NCI-H1694 (cell line): ENCODE measurements around the gene STXBP6.
"Not testable (repeated sequence)": the region's sequence is repeated elsewhere in the genome, so short reads cannot be mapped to it uniquely, and the experiment has no call there.

ENCODE experiments used
- DNase-seq: peaks from one replicate; lab custom pipeline; 2025; lab: John Stamatoyannopoulos, UW

Gene STXBP6

DNA sequence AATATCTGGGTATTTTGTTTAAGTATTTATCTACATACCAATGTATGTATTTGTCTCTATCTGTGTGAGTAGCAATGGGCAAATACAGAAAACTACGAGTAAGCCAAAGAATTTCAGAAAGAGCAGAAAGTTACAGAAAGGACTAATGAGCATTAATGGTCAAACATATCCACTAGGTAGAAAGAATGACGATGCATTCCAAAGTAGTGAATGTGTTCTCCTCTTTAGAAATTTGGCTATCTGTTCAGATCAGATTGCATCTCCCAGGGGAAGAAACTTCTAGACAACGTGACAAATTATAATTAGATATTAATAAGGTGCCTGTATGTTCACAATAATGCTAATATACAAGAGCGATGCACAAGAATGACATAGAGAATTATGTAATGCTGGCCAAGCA lies 221.5 kb downstream of the STXBP6 start:
- DNase-seq, result no peak

DNA sequence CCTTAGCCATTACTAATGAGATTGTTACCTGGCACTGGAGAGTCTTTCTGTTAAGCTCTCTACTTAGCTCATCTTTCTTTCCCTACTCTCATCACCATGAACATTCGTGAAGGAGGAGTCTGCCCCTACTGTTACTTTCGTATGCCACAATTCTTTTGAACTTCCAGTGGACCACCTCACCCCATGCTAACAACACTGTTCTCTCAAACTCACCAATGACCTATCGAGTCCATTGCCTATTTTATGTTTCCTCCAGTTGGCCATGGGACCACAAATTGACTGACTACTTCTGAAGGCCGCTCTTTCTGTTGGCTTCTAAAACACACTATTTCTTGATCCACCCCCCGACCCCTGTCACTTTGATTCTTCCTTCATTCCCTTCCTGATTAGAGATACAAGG lies 223.6 kb downstream of the STXBP6 start:
- no peak for DNase-seq

DNA sequence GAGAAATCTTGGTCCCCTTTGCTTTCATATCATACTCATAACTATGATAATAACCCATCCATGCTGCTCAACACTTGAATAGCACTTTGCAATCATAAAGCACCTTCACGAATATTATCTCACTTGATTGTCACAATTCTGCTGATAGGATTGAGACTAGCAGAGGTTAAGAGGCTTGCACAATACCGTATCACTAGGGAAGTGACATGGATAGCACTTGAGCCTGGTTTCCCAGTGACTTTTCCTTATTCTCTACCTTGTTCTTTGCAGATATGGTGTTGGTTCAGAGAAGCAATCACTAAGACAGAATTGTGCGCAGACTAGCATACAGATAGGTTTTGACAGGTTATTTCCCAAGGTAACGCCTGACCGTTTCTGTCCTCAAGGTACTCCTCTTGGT lies 229.3 kb downstream of the STXBP6 start:
- no peak for DNase-seq

DNA sequence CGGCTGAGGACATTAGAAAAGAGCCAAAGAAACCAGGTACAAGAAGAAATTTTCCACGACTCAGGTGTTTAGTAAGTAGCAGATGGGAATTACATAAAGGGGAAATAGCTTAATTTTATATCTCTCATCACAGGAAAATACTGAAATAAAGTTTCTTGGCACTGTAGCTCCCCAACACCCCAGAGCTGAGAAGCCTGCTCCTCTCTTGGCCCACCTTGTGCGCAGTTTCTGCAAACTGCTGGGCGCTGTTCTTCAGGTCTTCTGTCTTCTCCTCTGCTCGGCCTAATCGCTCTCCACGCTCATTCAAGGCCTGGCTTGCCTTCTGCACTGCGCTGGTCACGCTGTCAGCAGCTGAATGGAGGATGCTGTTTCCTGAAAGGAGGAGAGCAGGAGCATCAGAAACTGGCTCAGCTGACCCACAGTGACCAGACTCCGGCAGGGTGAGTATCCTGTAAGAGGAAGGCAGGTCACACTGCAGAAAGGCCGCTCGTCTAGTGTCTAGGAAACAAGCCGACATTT lies 231.1 kb downstream of the STXBP6 start:
- DNase-seq, result no peak

DNA sequence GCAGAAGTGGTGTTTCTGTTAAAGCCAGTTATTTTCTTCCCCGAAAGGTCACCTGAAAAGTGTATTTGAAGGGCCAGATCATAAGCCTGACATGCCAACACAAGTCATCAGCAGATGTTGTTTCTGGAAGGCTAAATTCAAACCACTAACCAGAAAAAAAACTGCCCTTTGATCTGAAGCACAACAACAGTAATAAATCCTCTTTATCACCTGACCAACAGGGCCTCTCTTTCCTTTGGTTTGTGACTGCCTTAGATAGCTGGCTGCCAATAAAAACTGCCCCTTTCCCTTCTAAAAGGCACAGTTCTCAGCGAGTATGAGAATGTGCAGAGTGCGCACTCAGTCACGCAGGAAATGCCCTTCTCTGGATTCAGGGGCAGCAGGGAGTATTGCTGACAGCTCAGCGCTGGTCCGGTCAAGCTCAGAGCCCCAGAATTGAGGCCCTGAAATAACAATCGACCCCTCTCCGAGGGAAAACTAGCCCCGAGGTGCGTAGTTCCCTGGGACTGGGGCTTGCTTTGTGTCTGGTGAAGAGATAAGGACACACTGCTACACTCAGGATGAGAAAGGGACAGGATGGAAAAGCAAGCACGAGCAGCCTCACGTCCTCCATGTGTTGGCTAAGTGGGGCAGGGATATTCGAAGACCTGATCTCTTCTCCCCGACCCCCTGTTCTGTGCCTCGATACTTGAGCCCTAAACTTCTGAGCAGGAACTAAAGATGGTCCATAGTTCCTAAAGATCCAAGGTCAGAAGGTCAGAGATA lies 231.7 kb downstream of the STXBP6 start:
- DNase-seq, result no peak

DNA sequence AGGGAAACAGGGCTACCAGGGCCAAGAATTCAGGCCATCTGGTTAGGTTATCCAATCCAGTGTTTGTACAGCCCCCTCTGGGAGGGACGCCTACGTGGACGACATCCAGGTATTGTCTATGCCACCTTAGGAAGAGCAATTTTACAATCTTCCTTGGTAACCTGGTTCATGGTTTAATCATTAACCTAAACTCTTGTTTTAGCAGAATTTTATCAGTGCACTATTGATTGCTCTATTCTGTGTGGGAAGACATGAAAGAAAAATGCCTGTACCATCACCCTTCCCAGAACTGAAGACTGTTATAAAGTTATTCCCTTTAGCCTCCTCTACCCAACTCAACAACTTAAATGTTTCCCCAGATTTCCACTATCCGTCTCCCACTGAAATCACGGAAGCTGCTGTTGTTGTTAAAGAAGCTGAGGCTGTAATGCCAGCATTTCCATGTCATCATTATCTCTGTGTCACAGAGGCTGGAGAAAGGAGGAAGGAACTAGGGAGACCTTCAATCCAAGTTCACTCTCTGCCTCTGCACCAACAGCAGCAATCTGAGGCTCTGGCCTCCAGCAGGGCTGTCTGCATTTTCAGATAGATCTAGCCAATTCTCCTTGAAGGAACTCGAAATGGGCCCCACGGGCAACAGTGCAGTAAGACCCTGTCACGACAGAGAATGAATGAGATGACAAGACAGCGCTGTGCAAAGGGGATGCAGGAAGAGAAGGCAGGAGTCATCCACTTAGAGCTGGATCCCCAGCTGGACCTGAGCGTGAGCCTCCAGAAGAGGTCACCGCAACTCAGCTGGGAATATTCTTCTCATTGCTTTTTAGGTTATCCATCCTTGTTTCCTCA lies 232.5 kb downstream of the STXBP6 start:
- DNase-seq, result no peak

DNA sequence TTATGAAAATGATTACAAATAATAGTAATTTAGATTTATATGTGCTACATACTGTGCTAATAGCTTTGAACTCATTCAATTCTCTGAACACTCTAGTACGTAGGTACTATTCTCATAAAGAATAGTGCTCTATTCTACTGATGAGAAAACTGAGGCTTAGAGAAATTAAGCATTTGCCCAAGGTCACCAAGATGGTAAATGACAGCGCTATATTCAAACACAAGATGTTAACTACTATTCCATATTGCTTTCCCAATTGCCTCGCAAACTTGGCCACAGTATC lies 233.1 kb downstream of the STXBP6 start:
- DNase-seq, result no peak

DNA sequence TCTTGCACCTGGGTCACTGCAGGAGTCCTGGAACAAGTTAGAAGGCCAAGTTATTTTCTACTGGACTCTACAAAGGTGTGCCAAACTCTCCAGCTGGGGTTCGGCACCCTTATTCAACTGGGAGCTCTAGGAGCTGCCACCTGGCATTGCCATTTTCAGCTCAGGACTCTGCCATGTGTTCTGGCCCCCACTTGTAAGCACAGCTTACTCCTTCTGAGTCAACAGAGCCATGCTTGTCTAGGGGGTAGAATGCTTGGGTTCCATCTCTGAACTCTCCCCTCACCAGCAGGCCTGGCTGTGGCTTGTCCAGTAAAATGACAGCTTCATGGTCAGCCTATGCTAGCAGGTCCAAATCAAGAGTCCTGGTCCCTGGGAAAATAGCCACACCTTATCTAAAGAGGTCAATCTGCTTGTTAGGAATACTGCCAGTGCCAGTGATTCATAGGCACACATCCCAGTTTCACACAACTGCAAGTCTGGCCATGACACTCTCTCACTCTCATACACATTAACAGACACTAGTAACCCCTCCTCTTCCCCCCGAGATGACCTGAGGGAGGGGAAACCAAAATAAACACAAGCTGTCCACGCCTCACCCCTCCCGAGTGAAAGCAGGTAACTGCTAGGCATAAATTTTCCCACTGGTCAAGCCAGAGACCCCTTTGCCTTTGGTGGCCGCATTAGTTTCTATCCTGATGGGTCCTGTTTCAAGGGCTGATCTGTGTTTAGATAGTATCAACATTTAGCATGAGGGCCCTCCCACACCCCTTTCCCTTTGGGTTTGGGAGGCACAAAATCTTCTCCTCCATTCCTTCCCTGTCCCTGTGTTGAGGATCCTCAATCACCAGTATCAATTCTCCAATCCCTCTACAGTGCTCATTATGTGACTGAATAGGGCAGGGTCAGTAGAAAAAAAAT lies 233.7 kb downstream of the STXBP6 start:
- DNase-seq, result no peak

DNA sequence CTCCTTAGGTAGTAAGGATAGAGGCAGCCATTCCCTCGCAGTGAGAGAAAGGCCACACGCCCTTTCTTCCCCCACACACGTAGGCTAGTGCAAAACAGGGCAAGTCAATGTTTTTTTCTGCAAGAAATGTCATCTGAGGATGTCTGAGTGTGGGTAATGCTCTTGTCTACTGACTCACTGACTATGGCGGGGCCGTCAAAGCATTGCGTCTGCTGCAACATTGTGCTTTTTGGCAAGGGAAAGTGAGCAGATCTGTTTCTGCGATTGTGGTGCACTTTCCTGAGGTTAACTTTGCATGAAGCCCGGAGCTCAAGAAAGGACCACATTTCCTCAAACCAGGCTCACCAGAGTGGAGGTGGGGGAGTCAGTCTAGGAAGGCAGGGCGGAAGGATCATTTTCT lies 234.4 kb downstream of the STXBP6 start:
- DNase-seq, result no peak

DNA sequence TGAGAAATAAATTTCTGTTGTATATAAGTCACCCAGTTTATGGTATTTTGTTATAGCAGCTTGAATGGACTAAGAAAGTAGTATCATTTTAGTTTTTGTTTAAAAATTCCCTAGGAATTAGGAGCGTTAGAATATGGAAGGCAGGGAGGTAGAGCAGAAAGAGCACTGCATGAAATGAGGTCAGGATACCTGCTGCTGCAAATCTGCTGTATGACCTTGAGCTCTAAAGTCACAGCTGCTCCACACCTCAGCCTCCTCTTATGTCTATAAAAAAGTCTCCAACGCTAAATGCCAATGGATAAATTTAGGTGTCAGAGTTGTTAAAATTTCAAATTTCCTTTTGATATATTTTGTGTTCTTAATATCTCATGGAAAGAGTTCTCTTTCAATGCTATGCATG lies 235.0 kb downstream of the STXBP6 start:
- no peak for DNase-seq

DNA sequence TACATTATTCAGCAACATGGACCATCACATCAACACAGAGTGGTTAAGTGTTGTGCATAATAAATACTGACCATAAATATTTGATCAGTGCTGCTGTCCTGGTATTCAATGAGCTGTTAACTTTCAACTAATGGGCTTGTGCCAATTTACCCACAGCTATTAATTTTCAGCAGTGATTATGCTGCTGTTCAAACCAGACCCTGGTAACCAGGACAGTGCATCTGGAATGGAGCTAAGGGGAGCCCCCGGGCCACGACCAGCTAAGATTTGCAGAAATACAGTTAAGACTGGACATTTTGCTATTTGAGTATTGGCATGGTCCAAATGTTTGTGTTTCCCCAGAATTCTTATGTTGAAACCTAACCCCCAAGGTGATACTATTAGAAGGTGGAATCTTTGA lies 235.6 kb downstream of the STXBP6 start:
- no peak for DNase-seq

DNA sequence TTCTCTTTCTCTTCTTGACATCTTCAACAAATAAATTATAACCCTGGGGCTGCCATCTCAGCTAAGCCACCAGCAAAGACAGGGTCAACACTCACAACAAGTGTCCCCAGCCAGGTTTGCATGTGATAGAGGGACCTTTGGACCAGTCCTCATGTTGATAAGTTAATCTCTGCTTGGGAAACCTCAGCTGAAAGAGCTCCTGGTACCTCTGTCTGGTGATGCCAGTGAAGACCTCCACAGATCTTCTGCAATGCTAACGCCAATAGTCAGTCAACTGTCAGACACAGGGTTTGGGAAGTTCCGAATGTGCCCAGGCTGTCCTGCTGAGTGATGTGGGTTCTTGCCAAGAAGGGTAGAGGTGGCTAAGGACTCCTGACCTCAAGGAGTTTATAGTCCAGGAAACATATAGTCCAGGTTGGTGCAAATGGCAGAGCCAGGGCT lies 236.1 kb downstream of the STXBP6 start:
- DNase-seq, result no peak

DNA sequence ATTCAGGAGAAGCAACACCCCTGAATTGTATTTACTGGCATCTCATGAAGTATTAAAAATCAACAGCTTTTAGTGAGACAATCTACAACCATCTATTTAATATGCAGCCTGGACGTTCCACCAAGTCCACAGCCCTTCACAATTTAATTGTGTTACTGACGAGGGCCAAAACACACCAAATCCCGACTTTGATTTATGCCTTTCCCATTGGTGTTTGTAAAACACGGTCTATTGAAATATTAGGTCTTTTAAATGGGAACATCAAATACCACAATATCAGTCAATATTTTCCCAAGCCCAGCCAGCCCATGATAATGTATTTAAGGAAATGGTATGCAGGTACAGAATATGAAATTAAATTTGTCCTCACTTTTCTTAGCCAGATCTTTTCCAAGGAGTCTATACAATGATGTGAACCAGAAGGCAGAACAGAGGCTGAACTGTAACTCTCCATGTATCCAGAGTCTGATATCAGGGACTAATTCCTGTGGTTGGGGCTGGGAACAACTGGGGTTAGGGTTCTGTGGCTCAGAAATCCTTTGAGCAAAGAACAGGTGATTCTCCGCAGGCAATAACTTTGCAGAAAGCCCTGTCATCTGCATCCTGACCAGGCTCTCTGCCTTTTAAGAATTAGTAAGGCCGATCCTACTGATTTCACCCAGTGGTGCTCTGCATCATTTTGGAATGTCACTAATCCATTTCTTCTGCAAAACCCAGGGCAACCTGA lies 236.7 kb downstream of the STXBP6 start:
- no peak for DNase-seq

DNA sequence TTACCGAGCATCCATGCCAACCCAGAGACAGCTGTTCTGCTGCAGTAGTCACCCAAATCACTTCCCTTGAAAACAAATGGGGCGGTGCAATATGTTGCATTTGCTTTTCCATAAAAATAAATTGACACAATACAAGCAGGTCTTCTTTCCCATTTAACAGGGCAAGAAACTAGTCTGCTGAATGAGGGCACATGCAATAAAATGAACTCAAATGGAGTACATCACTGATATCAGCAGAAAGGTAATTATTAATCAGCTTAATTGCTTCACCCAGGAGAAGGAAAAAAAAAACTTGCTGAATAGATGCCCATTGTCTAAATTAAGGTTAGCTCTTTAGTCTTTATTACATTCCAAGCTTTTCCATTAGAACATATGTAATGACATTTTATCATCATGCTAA lies 240.8 kb downstream of the STXBP6 start:
- no peak for DNase-seq

DNA sequence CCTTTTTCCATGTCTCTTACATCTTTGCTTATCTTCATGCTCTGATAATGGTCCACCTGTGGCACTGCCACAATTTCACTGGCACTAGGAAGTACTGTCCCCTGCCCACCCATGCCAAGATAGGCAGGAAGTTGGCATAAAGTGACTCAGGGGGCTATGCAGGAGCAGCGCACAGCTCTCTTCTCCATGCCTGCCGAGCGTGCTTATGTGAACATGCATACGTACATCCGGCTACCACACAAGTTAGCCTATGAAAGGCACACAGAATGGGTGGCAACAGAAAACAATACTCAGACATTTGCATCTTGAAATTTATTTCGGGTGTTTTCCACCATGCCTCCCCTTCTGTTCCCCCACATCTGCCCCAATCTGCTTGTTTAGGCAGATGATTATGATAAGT lies 241.5 kb downstream of the STXBP6 start:
- no peak for DNase-seq

DNA sequence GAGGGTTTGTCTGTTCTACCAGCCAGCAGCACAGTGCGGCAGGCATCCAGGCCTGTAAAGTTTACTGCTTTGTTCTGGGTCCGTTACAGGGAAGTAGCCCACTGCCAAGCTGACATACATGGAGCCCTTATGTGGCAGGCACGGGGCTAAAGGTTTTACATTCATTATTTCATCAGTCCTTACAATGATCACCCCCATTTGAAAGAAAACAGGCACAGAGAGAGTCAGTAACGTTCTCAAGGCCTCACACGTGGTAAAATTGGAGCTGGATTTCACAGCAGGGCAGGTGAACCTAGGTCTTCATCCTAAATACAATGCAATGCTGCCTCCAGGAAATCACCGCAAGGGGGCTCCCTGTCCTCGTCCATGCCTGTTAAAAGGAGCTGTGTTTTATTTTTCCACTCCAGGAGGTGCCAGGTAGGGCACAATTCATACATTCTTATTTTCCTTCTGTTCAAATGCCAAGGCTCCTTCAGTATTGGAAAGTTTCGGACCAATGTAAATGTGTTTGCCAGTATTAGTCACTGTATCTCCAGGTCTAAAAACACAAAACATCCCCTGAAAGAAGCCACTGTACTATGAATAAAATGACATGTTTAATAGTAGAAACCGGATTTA lies 243.8 kb downstream of the STXBP6 start:
- DNase-seq, result peak; percentile 22

DNA sequence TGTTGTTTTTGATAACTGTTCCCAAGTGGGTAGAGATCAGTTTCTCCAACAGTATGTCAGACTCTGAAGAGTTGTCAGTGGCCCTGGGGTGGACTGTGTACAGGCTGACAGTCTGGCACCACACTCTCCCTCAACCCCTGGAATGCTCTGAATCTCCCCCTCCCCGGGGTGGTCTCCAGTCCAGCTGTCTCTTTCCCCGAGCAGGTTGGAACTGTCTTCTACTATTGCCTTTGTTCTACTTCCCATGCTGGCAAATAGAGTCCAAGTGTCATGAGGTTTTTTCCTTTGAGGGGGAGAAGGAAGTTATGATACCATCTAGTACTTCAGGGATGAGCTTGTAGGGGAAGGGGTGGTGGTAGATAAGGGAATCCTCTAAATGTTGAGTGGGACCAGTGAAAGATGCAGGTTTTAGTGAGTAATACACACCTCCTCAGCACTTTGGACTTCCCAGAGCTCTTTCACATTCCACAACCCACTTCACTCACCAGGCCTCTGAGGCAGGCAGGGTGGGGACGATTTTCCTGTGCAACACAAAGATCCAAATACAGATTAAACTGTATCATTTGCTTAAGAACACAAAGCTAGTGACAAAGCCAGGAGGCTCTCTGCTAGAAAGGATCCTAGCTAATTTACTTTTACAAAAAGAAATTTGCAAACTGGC lies 245.3 kb downstream of the STXBP6 start:
- no peak for DNase-seq

DNA sequence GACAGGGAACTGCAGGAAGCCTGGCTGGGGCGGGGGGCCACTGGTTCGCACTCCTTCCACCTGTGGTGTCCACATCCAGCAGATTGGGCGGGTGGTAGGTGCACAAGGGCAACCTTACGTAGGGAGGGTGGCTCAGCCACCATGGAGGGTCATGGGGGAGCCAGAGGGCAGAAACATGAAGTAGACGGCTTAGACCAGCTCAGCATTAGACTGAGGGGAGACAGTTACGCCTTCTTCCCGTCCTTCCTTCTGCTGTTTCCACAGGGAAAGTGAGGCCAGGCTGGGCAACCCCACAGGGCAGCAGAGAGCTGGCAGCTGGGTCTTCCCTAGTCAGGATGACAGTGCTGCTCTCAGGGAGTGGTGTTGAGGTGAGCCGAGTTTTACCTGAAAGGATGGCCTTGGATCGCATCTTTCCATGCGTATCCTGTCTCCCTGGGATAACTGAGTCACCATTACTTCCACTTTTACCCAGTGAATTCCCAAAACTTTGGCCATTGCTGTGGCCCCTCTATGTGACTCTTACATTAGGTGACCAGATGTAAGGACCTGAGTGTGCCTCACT lies 245.9 kb downstream of the STXBP6 start:
- no peak for DNase-seq

DNA sequence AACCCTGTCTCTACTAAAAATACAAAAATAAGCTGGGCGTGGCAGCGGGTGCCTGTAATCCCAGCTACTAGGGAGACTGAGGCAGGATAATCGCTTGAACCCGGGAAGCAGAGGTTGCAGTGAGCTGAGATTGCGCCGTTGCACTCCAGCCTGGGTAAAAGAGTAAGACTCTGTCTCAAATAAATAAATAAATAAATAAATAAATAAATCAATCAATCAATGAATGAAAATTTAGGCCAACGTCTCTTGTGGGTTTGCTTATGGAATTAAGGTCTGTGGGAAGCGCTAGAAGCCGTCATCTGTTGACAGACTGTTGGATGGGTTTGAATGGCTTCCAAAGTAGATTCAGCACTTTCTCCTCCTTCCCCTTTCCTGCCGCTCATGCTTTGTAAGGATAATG lies 246.5 kb downstream of the STXBP6 start:
- not testable (repeated sequence) for DNase-seq

DNA sequence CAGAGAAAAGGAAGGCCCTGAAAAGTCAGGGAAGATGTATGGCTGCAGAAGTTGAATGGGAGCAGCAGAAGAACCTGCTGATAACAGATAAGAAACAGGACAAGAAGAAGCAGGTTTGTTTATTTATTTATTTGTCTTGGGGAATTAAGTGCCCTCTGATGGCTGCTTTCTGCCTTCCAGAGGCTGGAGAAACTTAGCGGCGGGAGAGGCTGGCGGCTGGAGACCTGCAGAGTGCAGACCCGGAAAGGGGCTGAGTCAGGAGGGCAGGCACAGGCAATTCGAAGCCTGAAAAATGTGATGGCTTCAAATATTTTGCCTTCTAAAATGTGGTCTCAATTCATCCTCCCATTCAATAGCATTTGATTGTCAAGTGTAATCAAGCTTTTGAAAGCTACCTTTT lies 247.7 kb downstream of the STXBP6 start:
- DNase-seq, result no peak
